ENCODE data around the gene CDC42EP5.

CDC42EP5 gene

DNA sequence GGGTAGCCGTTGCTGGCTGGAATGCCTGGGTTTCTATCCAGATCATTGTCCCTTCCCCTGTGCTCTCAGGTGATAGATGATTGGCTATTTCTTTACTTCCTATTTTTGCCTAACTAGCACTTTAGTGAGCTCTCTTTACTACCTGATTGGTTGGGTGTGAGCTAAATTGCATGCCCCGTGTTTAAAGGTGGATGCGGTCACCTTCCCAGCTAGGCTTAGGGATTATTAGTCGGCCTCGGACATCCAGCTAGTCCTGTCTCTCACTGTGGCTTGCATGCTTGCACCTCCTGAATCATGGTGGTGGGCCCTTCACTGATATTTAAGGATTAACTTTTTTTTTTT, 47.7 kb downstream of the CDC42EP5 start:
- no peak for DNase-seq (ENCODE audit: low read depth)

DNA sequence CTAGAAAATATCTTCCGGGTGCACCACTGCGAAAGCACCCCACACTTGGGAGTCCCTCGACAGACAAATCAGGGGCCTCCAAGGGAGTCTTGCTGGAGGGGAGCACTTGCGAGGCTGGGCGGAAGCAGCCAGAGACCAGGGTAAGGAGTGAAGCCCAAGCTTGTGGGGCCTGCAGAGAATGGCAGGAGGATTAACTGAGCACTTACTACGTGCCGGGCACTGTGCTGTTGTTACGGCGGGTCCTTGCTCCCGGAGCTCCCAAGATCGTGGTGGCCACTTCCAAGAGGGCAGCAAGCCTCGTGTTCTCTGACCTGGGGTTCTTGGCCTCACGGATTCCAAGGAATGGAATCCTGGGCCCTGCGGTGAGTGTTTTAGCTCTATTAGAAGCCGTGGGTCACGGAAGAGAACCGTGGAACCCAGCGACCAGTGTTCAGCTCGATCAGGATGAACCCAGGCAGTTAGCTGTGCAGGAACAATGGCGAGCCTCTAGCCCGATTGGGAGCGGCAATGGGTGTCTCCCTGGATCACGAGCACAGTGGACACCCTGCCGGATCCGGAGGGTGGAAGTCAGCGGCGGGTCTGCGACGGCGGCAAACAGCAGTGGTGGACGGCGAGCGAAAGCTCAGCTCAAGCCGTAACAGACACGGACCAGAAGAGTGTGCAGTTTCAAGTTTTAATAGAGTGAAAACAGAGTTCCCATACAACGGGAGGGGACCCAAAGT, 48.3 kb downstream of the CDC42EP5 start:
- no peak for DNase-seq (ENCODE audit: low read depth)

DNA sequence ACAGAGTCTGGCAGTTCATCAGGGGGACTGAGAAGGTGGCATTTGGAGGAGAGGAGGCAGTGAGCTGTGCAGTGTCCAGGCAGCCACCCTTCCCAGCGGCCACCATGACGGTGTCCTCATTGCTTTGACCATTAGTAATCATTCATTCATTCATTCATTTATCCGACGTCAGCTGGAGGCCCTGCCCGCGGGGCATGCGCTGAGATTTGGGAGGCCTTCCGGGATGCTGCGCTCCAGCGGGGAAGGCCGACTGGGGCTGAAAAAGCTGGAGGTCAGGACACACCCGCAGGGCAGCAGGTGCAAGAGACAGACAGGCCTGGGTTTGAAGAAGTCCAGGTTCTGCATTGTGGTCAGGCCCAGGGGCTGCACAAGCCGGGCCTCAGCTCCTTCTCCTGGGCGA, 48.9 kb downstream of the CDC42EP5 start:
- DNase-seq (ENCODE audit: low read depth), result no peak

DNA sequence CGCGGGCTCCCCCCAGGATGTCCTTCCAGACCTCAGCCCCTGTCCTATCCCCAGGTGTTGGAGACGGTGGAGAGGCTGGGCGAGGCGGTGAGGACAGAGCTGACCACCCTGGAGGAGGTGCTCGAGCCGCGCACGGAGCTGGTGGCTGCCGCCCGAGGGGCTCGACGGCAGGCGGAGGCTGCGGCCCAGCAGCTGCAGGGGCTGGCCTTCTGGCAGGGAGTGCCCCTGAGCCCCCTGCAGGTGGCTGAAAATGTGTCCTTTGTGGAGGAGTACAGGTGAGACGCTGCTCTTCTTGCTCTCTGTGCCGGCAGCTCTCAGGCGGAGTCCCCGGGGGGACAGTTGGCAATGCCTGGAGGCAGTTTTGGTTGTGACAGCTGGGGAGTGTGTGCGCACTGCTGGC, 51.0 kb downstream of the CDC42EP5 start:
- DNase-seq (ENCODE audit: low read depth), result no peak

DNA sequence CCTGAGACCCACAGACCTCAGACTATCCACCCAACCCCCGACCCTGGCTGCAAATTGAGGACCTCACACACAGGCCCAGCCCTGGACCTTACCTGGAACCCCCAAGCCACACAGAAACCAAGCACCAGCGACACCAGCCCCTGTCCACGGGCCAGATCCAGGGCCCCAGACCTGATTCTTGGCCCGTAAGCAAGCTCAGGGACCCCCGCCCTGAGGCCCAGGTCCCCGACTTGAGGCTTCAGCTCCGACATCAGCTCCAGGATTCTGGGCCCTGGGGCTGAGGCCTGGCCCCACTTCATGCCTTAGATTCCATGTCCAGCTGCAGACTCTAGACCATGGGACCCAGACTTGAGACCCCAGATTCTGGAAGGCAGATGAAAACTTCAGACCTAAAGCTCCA, 51.6 kb downstream of the CDC42EP5 start:
- DNase-seq (ENCODE audit: low read depth), result no peak

DNA sequence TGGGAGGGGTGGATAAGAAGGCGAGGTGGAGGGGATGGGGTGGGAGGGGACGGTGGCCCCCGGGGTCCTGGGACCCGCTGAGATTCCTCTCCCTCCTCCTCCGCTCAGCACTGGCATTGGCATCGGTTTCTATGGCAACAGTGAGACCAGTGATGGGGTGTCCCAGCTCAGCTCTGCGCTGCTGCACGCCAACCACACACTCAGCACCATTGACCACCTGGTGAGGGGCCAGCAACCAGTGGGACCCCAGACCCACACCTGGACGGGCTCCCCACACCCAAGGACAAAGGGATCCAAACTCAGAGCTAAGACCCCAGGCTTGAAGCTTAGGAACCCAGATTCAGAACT, 52.0 kb downstream of the CDC42EP5 start:
- no peak for DNase-seq (ENCODE audit: low read depth)

DNA sequence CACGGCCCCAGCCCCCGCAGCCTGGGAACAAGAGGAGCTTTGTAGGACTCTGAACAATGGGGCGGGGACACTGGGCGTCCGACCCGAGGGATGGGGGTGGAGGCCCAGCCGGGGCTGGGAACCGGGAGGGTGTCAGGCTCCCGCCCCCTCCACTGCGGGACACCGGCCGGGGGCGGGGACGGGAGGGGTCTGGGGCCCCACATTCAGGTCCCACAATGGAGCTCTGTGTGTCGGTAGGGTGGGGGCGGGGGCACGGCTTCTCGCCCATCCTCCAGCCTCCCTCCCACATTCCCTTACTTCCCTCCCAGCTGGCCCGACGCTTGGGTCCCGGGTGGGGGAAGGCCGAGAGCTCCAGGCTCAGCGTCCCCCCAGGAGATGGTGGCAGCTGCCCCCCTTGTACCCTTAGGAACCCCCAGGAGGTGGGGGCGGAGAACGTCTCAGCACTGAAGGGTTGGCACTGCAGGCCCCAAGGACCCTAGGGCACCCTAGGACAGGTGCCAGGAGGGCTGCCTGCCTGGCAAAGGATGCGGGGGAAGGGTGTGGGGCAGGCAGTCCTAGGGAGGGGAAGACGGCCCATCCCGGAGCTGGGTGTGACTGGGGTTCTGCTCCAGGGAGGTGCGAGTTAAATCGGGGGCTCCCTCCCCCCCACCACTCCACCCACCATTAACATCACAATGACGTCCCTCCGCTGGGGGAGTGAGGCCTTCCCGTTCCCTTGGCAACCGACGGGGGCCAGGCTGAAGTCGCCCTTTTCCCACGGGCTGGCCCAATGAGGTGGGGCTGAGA, 52.5 kb downstream of the CDC42EP5 start:
- no peak for DNase-seq (ENCODE audit: low read depth)

DNA sequence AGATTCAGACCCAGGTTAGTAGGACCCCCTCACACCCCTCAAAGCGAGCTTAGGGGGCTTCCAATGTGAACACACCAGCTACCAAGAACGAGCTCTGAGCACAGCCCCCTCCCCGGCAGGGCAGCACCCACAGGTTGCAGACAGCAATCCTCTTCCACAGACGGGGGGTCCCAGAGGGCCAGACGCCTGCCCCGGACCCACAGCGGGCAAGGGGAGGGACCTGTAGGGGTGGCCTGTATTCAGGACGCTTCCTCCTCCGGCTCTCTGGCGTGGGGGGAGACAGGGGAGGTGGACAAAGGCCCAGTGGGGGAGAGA, 53.1 kb downstream of the CDC42EP5 start:
- DNase-seq (ENCODE audit: low read depth), result no peak

DNA sequence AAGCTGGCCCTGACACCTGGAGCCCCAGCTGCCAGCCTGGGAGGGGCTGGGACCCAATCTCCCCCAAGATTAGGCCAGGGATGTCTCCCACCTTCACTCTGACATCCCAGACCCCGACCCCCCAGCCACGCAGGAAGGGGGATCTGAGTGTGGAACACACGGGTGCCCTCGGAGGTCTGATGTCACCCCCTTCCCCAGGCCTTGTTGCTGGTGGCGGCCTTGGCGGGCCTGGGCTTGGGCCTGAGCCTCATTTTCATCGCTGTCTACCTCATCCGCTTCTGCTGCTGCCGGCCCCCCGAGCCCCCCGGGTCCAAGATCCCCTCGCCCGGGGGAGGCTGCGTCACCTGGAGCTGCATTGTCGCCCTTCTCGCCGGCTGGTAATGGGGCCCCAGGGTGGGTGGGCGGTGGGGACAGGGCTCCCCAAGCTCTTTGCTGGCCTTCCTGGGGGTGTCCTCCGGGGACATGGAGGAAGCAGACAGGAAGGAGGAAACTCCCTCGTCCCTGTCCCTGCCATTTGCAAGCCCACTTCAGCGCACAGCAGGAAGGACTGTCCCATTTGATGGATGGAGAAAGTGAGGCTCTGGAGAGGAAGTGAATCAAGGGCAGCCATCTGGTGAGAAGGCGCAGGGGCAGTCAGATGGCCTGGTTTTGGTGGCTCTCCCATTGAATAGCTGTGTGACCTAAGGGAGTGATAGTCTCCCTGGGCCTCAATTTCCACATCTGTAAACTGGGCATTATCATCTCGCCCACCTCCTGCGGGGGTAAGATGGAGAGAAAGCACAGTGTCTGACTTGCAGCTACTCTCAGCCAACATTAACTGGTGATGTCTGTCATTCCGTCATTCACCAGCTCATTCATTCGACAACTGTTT, 53.9 kb downstream of the CDC42EP5 start:
- no peak for DNase-seq (ENCODE audit: low read depth)

DNA sequence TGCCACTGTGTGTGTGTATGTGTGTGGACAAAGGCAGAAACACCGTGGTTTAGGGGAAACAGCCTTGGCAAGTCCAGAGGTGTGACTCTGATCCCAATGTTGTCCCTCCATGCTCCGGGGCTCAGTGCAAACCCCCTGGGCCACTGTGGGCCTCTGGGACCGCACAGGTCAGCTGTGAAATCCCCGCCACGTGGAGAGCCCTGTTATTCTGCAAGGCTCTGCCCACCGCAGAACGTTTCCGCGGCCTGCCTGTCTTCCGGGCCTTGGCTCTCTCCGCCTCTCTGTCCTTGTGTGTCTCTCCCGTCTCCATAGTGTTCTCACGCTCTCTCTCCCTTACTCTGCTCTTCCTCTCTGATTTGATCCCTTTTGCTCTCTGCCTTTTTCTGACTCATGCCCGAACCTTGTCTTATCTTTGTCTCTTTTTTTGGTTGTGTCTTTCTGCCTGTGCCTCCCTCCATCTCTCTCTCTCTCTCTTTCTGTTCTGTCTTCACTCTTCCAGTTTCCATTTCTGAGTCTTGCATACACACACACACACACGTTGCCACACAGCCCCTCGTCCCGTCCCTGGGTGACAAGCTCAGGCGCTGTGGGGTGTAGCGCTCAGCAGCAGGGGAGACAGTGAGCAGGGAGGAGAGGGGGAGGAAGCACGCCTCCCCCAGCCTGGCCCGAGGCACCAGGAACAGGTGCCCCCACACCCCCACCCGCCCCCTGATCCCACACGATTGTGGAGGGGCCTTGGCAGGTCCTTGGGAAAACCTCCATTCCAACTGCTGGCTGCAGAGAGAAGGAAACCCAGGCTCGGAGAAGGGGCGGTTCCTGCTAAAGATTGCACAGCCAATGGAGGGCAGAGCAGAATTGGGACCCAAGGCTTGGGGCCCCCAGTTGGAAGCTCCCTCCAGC, 54.8 kb downstream of the CDC42EP5 start:
- DNase-seq (ENCODE audit: low read depth), result no peak

DNA sequence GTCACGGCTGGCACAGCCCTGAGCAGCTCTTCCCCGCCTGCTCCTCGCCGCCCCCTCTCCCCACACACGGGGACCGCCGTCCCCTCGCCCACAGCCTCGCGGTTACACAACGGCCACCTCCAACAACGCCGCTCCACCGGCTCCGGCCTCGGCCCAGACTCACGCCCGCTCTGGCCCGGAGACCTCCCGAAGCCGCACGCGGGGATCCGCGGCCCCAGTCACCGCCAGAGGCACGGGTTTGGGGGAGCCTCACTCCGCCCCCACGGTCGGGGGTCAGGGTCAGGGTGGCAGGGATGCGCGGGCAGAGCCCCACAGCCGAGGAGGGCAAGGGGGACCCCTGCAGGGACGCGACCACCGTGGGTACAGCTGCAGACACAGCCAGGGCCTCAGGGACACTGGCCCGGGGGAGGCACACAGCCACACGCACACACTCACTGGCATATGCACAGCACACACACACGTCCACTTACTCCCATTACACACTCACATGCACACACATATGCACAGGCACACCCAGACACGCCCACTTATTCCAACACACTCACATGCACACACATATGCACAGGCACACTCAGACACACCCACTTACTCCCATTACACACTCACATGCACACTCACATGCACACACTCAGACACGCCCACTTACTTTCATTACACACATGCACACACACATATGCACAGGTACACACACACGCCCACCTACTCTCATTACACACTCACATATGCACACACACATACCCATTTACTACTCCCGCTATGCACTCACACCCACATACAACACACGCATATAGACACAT, 56.2 kb downstream of the CDC42EP5 start:
- DNase-seq (ENCODE audit: low read depth), result no peak

DNA sequence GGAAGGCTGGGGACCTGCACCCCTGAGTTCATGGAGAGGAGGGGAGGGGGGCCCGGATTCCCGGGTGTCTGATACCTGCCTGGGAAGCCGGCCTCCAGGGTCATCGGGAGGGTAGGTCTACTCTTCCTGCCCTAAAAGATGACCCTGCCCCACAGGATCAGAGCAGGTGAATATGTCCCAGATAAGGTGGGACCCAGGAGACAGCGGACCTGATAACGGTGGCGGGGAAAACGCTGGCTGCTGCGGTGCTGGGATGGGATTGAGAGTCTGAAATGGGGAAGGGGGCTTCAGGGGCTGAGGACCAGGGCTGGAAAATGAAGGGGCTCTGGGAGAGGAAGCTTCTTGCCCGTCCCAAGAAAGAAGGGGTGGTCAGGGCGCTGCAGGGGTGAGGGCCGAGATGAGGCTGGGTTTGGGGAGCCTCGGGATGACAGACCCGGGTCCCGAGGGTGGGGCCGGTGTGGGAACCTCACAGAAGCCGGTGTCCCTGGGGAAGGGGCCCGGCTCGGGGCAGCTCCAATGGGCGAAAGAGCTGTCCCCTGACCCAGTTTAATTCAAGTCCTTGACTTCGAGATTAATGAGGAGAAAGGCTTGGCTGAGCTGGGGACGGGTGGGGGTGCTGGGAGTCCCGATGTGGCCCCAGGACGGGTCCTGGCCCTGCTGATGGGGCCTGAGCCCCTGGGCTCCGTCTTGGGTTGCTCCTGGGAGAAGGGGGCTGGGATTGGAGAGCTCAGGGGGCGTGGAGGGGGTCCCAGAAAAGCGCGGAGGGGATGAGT, 57.0 kb downstream of the CDC42EP5 start:
- no peak for DNase-seq (ENCODE audit: low read depth)

DNA sequence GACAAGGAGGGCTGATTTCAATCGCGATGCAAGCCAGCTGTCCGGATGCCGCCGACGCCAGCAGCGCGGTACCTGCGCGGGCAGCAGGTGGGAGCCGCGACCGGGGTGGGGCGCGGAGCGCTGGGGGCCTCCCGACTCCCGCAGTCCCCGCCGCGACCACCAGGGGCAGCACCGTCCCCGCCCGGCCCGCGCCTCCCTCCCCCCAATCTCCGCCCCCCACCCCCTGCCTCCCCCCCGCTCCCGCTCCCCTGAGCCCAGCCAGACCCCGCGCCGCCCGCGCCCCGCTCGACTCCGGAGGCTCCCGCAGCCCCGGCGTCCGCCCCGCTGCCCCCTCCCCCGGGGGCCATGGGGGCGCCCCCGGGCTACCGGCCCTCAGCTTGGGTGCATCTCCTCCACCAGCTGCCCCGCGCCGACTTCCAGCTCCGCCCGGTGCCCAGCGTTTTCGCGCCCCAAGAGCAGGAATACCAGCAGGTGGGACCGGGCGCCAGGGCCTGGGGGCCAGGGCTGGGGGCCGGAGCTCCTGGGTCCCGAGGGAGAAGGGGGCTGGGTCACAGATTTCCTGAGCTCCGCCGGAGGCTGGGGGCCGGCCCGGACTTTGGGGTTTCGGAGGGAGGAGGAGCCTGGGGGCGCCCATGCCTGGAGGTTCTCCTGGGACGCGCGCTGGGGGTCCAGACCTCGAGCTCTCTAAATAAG, 57.7 kb downstream of the CDC42EP5 start, which contains the start of gene TTYH1:
Gene TTYH1, plus strand, starts transcription at position 257 of the 693 bp plus-strand sequence. Its CDS starts 89 bp downstream, at position 346.
- no peak for DNase-seq (ENCODE audit: low read depth)
